Globus pallidus (tissue), 1 donor: ENCODE measurements around the gene PDIA5.

ENCODE experiments used
- DNase-seq: peaks from one replicate; pipeline ENCODE4 v3.0.0-alpha.2; 2015; ENCODE audit warnings: low spot score

The PDIA5 gene

DNA sequence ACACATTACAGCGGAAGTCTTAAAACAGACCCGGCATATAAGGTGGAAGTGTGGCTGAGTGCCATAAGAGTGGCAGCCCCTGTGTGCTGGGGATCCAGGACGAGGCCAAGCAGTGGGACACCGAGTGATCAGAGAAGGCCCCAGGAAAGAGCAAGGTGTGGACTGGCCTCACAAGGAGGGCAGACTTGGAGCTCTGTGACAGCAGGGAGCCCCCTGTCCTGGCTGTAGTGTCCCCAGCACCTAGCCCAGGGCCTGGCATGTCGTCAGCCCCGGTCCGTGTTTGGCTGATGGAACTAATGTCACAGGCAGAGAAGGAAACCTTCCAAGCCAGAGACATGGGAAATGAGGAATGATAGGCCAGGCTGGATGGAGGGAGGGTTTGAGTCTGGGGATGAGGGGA, 4.8 kb downstream of the PDIA5 start:
- no peak for DNase-seq

GRCh38 chr3:123072152-123072551, 5.3 kb downstream of the PDIA5 start:
- no peak for DNase-seq

DNA sequence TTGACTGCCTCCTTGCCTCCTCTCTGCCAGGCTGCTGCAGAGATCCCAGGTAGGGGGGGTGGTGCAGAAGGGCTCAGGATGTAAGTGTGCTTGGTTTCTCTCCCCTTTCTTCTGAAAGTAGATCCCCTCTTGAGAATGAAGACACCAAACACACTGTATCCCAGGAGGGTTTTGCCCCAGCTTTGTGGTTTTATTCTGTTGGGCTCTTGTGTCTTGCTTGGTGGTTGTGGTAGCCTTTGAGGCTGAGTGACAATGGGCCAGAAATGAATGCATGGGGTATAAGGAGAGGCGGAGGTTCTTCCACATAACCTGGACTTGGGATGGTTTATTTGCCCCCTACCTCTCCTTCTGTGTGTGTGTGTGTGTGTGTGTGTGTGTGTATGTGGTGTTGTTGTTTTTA, 5.7 kb downstream of the PDIA5 start:
- no peak for DNase-seq

DNA sequence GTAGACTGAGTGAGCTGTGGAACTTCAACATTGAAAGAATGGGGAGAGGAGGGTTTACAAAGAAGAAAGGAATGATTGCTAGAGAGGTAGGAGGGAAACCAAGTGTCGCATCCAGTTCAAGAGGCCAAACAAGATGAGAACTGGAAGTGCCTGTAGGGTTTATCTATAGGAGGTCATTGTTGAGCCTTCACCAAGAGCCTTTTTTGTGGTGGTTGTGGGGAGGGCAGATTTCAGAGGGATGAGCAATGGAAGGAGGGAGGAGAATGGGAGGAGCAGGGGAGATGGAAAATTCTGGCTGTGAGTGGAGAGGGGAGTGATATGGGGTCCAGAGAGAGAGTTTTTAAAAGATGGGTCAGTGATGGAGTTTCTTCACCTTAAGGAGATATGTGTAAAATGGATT, 8.5 kb downstream of the PDIA5 start:
- DNase-seq: no peak

GRCh38 chr3:123076112-123076495, 9.3 kb downstream of the PDIA5 start:
- DNase-seq: no peak

DNA sequence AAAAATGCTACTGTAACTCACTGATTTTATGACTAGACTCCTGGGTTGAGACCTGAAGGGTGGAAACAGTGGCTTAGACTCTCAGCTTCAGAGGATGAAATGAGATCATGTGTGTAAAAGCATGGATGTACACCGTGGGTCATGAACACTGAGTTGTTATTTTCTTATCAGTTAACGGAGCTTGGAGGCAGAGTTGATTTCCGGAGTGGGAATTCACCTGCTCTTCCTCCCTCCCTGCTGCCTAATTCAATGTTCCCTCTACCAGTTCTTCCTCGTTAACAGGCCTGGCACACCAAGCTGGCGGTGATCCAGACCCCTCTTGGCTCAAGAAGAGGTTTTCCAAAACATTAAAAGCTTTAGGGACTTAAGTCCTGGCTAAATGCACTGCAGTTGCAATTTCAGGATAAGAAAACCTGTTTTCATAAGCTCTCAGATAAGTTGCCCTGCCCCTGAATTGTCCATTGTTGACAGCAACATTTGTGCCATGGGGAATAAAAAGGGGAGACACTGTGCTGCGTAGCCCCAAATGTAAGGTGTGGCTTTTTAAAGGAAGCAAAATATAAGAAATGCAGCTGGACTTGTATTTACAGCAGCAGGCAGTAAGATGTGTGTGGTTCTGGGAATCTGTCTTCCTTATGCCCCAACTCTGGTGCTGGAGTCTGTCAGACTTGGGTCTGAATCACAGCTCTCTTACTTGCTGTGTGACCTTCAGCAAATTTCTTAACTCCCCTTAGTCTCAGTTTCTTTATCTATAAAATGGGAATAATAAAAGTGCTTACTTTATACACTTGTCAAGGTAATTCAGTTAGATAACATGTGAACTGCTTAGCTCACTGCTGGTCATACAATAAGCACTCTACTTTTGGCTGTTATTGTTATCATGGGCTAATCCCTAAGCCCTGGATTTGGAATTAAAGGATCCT, 9.9 kb downstream of the PDIA5 start:
- DNase-seq: no peak

GRCh38 chr3:123078101-123078500, 11.3 kb downstream of the PDIA5 start:
- no peak for DNase-seq

DNA sequence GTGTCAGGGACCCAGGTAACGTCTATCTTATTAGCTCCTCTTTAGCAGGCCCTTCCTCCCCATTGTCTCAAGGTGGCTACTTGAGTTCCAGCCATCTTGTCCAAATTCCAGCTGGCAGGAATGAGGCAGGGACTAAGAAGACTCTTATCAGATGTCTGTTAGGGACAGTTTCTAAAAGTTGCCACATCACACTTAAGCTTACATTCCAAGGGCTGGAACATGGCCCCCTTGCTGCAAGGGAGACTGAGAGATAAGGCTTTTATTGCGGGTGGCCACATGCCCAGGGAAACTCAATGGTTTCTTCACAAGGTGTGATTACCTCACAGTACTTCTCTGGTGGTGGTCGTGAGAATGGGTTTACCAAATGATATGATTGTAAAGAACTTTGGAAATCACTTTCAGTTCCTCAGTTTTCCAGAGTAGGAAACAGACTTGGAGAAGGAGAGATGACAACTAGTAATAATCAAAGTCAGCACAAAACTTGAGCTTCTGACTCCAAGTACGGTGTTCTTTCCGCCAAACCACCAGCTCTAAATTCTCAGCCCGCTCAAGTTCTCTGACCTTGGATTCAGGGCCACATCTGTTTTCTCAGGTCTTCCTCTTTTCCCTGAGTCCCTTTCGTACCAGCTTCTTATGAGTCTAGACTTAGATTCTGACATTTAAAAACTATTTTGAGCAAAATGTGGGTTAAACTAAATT, 14.2 kb downstream of the PDIA5 start:
- no peak for DNase-seq

DNA sequence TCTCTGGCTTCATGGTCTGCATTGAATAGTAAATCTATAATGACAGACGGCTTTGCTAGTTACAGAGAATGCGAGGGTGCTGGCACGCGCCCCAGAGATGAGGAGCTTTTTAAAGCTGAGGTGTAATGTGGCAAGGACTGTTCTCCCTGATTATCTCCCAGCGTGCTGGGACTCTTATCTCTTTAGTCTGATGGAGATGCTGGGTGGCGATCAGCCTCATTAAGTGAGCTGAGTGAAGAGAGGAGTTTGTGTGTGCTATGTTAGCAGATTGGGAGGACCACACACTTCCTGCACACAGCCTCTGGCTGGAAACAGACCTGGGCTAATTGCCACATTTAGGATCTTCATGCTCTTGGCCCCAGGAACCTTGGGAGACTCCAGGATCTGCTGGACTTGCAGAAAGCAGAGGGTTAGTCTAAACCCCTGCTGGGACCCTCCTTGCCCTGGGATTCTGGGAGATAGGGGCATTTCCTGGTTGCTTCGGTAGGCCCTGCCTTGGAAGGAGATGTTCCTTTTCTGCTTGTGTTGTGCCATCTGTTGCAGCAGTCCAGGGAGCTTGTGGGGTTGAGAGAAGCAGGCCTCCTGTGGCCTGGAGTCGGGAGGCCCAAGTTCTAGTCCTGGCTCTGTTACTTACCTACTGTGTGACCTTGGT, 15.0 kb downstream of the PDIA5 start:
- no peak for DNase-seq

GRCh38 chr3:123082370-123083065, 15.7 kb downstream of the PDIA5 start:
- DNase-seq: no peak

- DNase-seq: no peak
Measured at GRCh38 chr3:123083383-123084124, 16.7 kb downstream of the PDIA5 start.

DNA sequence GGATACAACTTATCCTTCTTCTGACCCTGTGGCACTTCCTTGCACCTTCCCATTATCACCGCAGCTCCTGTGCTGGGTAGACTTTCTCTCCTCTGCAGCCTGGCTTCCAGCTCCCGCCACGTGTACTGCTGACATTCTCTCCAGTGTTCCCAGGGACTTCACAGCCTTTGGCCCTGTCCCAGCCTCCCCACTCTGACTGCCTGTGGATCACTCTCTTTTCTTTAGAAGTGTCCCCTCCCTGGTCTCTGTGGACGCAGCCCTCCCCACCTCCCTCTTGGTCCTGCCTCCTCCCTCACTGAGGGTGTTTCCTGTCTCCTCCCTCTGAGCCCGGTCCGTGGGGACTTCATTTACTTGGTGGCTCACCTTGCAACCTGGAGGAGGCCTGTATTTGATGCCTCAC, 17.4 kb downstream of the PDIA5 start:
- no peak for DNase-seq

DNA sequence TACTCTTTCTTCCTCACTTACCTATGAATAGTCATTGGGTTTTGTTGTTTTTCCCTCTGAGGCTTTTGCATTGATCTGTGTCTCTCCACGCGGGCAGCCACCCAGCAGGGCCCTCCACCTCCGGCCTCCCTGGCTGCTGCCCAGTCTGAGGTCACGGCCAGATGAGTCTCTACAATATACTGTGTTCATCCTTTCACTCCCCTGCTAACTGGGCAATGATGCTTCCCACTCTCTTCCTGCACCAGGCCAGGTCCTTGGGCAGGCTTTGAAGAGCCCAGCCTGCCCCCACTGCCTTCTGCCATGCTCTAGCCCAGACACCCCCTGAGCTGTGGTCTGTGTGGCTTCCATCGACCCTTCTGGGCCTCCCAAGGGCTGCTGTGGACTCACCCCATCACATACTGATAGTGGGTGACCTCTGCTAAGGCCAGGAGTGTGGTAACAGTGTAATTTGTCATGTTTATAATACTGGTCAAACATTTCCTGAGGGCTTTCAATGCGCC, 18.0 kb downstream of the PDIA5 start:
- no peak for DNase-seq

- no peak for DNase-seq
Measured at GRCh38 chr3:123085293-123085931, 18.6 kb downstream of the PDIA5 start.

DNA sequence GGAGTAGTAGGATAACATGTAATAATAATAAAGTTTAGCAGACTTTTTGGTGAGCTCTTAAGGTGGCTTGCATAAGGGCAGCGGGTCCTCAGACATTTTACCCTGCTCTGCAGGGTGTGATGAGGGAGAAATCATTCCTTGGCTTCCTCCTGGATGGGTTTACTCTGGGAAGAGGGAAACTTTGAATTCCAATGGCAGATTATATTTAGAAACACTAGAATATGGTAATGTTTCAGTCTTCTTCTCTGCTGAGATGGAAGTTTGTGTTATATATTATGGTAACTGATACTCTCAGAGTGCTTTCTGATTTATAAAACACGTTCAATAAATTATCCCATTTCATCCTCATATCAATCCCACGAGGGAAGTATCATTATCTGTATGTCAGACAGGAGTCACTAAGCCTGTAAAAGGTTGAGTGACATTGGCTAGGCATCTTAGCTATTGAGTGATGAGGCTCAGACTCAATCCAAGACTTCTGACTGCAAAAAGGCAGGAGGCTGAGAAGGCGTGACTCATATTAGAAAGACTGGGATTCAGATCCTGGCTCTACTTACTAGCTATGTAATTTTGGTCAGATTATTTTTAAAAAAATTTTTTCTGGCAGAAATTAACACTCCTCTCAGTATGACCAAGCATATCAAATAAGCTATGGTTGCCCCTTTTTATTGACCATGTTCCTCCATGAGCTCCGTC, 19.3 kb downstream of the PDIA5 start:
- DNase-seq: no peak

- no peak for DNase-seq
Measured at GRCh38 chr3:123088387-123088786, 21.6 kb downstream of the PDIA5 start.

DNA sequence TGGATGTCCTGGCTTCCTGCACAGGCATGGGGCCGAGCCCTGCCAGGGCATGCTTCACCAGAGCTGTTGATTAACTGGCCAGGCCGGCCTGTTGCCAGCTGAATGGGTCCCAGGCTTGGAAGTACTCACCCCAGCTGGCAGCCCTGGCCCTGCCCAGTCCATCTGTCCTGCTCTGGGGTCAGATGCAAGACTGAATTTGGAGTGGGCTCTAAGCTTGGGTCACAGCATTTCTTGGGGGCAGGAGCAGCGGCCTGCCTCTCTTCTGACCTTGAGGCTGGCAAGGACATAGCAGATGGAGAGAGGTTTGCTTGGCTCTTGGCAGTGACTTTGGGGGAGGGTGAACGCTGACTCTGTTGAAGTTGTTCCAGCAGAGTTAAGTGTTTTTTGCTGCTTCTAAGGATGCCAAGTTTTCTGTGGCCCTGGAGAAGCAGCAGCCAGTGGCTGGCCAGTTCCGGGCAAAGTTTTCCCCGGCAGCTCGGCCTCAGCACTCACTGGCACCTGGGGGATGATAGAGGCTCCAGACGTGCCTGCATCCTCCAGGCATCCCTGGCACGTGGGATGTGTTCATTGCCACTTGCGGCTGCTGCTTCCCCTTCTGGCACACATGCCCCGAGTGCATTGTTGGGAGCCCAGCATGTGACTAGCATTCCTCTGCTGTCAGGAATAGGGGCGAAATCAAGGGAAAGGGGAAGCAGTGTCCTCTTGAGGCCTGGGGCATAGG, 22.9 kb downstream of the PDIA5 start:
- DNase-seq: peak; percentile 86

DNA sequence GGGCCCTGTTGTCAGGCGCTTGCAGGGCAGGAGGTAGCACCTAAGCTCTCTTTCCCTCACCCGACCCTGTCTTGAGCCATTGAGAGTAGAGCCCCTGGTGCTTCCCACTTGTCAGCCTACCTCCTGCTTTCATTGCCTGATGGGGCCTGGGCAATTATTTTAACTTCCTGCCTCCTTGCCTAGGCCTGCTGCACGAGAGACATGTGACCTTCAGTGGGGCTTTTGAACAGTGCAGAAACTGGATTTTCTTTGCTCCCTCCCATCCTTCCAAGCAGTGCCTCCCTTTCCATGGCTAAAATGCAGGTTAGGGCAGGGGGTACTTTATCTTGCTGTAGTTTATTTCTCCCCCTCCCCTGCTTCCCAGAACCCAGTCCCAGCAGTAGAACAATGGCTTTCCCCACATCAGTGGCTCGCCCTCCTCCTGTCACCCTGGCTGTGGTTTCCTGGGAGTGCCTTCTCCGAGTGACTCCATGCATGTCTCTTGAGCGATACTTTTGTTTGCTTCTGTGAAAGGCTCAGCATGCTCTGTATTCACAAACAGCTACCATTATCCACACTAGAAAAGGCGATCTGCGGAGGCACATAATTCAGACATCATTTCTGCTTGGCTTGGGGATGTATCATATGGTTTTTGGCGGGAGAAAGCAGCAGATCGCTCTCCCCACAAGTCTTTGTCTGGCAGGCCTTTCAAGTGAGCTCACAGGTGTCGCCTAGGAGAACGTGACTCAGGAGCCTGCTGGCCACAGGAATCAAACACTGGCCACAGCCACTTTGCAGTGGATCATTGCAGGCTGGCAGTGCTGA, 24.1 kb downstream of the PDIA5 start:
- no peak for DNase-seq

DNA sequence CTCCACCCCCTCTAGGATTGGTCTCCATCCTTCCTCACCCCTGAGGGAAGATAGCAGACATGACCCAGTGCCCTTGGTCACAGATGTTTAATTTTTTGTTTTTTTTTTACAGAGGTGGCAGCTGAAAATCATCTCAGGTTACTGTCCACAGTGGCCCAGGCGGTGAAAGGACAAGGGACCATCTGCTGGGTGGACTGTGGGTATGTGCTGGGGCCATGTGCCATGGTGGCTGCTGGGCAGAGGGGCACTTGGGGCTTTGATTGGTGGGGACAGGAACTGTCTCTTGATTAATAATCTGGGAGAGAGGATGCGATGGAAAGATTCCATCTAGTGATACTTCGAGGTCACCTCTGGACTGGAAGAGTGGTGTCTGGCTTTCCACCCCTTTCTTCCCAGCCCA, 25.4 kb downstream of the PDIA5 start:
- DNase-seq: no peak
